LNCaP clone FGC (cell line): ENCODE measurements around the gene SSH2.

Experiments
- DNase-seq: peaks from one replicate; pipeline ENCODE4 v3.0.0-alpha.2; 2011; ENCODE audit warnings: low read depth
- H3K4me3 ChIP-seq: 2 replicates; pipeline ENCODE4 v1.5.1; 2011; ENCODE audit warnings: mild to moderate bottlenecking, low read depth, low read length, control low read depth
- CTCF ChIP-seq: IDR thresholded peaks from 2 replicates; pipeline ENCODE4 v1.5.1; 2012; ENCODE audit warnings: mild to moderate bottlenecking; ENCODE audit not compliant: control insufficient read depth, insufficient read depth; ENCODE audit errors: extremely low read depth

Gene SSH2

GRCh38 chr17:29622337-29623282 is 307.4 kb downstream of the SSH2 start, which contains the start of gene CORO6:
CORO6 (minus strand) TSS chr17:29622912; CDS start chr17:29621421, 1,491 bp downstream.
- no peak within 1 kb of the TSS for H3K4me3 ChIP-seq
- no peak for DNase-seq
- TF ChIP-seq CTCF: no peak

- TF ChIP-seq CTCF: no peak
- H3K4me3 ChIP-seq: no peak overlapping the region
- no peak for DNase-seq
These were observed 308.3 kb downstream of the SSH2 start for GRCh38 chr17:29621751-29622194.

GRCh38 chr17:29620779-29621500 is 309.1 kb downstream of the SSH2 start:
- no peak overlapping the region for H3K4me3 ChIP-seq
- no peak for DNase-seq
- TF ChIP-seq CTCF: no peak

- no peak for TF ChIP-seq CTCF
- DNase-seq: no peak
- no peak overlapping the region for H3K4me3 ChIP-seq
These were observed 309.8 kb downstream of the SSH2 start for GRCh38 chr17:29620271-29620670.

- peak; percentile 18; the same call in 1 of the 2 replicates for TF ChIP-seq CTCF
- no peak for DNase-seq
- no peak overlapping the region for H3K4me3 ChIP-seq
These were observed 310.8 kb downstream of the SSH2 start for GRCh38 chr17:29619251-29619650.

GRCh38 chr17:29618272-29619065 is 311.6 kb downstream of the SSH2 start:
- H3K4me3 ChIP-seq: no peak overlapping the region
- DNase-seq: no peak
- TF ChIP-seq CTCF: no peak
